AG09309 (cell line): ENCODE data around the gene NKAIN2.
"Not testable (repeated sequence)": the region's sequence is repeated elsewhere in the genome, so short reads cannot be mapped to it uniquely, and the experiment has no call there.

ENCODE experiments used
- DNase-seq: peaks from one replicate; pipeline ENCODE4 v3.0.0-alpha.2; 2010; ENCODE audit warnings: low read depth
- H3K4me3 ChIP-seq: 2 replicates; pipeline ENCODE4 v1.5.1; 2011; ENCODE audit warnings: mild to moderate bottlenecking, low read depth, low read length, moderate library complexity; ENCODE audit not compliant: control insufficient read depth
- TF ChIP-seq, protein P1 (sequence below): IDR thresholded peaks from 2 replicates; pipeline ENCODE4 v1.5.1; 2011; ENCODE audit warnings: mild to moderate bottlenecking, low read depth, low read length, inconsistent platforms; ENCODE audit not compliant: insufficient read depth, control insufficient read depth; ENCODE audit errors: missing control alignments

NKAIN2 gene

DNA sequence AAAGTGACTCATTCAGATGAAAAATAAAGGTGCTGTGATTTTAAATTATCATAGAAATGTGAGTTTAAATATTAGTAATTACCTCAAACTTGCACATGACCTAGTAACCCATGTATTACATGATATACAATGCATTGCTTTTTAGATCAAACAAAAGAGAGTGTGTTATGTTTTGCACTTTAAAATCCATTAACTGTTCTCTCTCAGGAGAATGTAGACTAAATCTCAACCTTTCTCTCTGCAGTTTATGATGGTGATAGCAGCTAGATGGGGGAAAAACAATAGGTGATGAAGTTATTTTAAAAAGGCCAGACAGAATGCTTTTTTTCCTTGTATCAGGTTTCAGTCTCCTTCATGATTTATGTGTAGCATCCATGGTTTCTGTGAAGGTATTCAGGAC, 754.2 kb downstream of the NKAIN2 start:
- TF ChIP-seq, protein P1, sequence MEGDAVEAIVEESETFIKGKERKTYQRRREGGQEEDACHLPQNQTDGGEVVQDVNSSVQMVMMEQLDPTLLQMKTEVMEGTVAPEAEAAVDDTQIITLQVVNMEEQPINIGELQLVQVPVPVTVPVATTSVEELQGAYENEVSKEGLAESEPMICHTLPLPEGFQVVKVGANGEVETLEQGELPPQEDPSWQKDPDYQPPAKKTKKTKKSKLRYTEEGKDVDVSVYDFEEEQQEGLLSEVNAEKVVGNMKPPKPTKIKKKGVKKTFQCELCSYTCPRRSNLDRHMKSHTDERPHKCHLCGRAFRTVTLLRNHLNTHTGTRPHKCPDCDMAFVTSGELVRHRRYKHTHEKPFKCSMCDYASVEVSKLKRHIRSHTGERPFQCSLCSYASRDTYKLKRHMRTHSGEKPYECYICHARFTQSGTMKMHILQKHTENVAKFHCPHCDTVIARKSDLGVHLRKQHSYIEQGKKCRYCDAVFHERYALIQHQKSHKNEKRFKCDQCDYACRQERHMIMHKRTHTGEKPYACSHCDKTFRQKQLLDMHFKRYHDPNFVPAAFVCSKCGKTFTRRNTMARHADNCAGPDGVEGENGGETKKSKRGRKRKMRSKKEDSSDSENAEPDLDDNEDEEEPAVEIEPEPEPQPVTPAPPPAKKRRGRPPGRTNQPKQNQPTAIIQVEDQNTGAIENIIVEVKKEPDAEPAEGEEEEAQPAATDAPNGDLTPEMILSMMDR: no peak
- no peak overlapping the region for H3K4me3 ChIP-seq
- DNase-seq: no peak

- DNase-seq: not testable (repeated sequence)
Measured at GRCh38 chr6:124560078-124560477, 756.4 kb downstream of the NKAIN2 start.

GRCh38 chr6:124560873-124561567, 757.4 kb downstream of the NKAIN2 start:
- TF ChIP-seq, protein P1: no peak
- no peak overlapping the region for H3K4me3 ChIP-seq
- DNase-seq: no peak

More at GRCh38 chr6:124560078-124560477, 756.4 kb downstream of the NKAIN2 start:
- H3K4me3 ChIP-seq: not testable (repeated sequence)

DNA sequence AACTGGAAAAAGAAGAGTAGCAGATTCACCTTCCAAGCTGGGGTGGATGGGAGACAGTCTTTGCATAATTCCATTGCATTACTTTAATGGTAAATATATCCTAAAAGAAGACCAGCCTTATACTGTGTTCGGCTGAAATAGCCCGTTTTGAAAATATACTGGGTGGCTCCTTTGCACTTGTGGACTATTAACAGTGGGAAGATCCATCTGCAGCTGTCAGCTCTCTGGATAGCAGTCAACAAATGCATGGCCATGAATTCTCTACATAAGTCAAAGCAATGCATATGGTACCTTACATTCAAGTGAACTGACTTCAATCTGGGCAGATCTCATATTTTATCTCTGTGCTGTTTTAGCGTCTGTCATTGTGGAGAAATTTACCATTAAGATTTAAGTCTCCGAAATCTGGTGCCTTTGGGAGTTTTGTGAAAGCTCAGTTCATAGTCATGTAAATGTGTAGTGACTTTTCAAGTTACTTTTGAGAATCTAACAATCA, 758.0 kb downstream of the NKAIN2 start:
- no peak overlapping the region for H3K4me3 ChIP-seq
- TF ChIP-seq, protein P1: no peak
- DNase-seq: no peak

DNA sequence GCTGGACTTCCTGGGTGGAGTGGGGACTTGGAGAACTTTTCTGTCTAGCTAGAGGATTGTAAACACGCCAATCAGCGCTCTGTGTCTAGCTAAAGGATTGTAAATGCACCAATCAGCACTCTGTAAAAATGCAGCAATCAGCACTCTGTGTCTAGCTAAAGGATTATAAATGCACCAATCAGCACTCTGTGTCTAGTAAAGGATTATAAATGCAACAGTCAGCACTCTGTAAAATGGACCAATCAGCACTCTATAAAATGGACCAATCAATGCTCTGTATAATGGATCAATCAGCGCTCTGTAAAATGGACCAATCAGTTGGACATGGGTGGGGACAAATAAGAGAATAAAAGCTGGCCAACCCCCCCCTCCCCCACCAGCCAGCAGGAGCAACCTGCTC, 760.5 kb downstream of the NKAIN2 start:
- not testable (repeated sequence) for H3K4me3 ChIP-seq, DNase-seq

- no peak for DNase-seq
- no peak overlapping the region for H3K4me3 ChIP-seq
- TF ChIP-seq, protein P1: no peak
Measured at GRCh38 chr6:124567401-124567800, 763.7 kb downstream of the NKAIN2 start.

- H3K4me3 ChIP-seq: no peak overlapping the region
- TF ChIP-seq, protein P1: no peak
- no peak for DNase-seq
Measured at GRCh38 chr6:124573953-124574352, 770.3 kb downstream of the NKAIN2 start.
